ENCODE measurements around the gene ASB6. TPM values are rescaled to one million over a fixed set of nuclear protein-coding genes. Genes with fewer than 3 reads are reported as not detected.

ASB6 gene
- total RNA-seq, 2 donors from 2014 or later, result 12.7 to 14.5 TPM

DNA sequence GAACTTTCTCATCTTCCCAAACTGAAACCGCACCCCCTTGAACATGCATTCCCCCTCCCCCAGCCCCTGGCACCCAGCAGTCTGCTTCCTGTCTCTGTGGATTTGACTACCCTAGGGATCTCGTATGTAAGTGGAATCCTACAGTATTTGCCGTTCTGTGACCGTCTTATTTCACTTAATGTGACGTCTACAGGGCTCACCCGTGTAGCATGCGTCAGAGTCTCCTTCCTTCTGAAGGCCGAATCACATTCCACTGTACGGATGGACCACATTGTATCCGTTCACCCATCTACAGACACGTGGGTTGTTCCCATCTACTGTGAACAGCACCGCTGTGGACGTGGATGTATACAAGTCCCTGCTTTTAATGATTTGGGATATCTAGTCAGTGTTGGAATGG, 28.0 kb upstream of the ASB6 start:
- intact Hi-C loops (cut with DNase I), result no loop called here
- H3K27me3 ChIP-seq, result peaks cover 0 to 6% of the 10 kb centered on the region in 2 donors

DNA sequence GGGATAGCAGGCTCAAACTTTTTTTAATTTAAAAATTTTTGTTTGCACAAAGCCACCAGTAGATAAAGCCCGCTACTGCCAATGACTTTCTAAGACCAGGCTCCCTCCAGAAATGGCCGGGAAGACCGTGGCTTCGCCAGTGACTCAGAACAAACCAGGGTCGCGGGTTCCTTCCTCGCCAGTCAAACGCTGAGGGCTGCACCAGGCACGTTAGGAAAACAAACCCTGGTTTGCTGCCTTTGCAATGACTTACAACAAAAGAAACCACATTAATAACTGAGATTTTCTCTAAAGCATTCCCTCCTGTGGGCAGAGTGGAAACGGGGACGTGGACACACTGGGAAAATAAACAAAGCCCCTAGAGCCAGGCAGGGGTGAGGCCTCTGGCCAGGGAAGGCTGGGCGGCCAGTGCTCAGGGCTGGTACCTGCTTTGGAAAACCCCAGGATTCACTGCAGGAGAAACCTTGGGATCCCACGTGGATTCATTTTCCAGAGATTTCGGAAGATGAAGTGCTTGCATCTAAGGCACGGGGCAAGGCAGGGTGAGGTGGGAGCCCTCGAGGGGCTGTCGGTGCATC, 27.3 kb upstream of the ASB6 start:
- DNase-seq, result no peak
- H3K27ac ChIP-seq, result no peak overlapping the region
- WGBS, 2 donors, result 29 to 40% methylated on average over 14 to 17 of the region's 17 CpGs
- H3K27me3 ChIP-seq, result peaks cover 0 to 6% of the 10 kb centered on the region in 2 donors
- no peaks in the 10 kb centered on the region for H3K9me3 ChIP-seq
- intact Hi-C loops (cut with DNase I), result no loop called here
- no peak overlapping the region for H3K4me3 ChIP-seq
- no peaks in the 10 kb centered on the region for H3K36me3 ChIP-seq (replicated peaks in 1 of 2; ENCODE audit: insufficient read depth in 1 of 2, low read depth in 2 of 2)
- ATAC-seq, result no peak
- TF ChIP-seq CTCF (IDR thresholded peaks at IDR 0.05) (no peak), POLR2A (IDR thresholded peaks at IDR 0.05) (no peak)
- H3K4me1 ChIP-seq, result peaks cover 6% of the 10 kb centered on the region

More for the DNA sequence above, 28.0 kb upstream of the ASB6 start:
- ATAC-seq (no peak), DNase-seq (no peak)
- TF ChIP-seq CTCF (IDR thresholded peaks at IDR 0.05) (no peak), POLR2A (IDR thresholded peaks at IDR 0.05) (no peak)
- Histone ChIP-seq H3K36me3 (replicated peaks in 1 of 2; ENCODE audit: insufficient read depth in 1 of 2, low read depth in 2 of 2) (no peaks in the 10 kb centered on the region), H3K27ac (no peak overlapping the region), H3K4me3 (no peak overlapping the region), H3K9me3 (no peaks in the 10 kb centered on the region), H3K4me1 (peaks cover 6% of the 10 kb centered on the region)
- WGBS, 2 donors, result 69 to 72% methylated on average over 13 of the region's 13 CpGs

- peaks cover 6% of the 10 kb centered on the region for H3K4me1 ChIP-seq
- 86 to 95% methylated on average over 4 to 7 of the region's 9 CpGs for WGBS, 2 donors
- H3K4me3 ChIP-seq, result no peak overlapping the region
- no peak for DNase-seq
- no peaks in the 10 kb centered on the region for H3K36me3 ChIP-seq (replicated peaks in 1 of 2; ENCODE audit: insufficient read depth in 1 of 2, low read depth in 2 of 2)
- TF ChIP-seq POLR2A (IDR thresholded peaks at IDR 0.05) (no peak), CTCF (IDR thresholded peaks at IDR 0.05) (no peak)
- H3K27ac ChIP-seq, result no peak overlapping the region
- intact Hi-C loops (cut with DNase I), result no loop called here
- no peak for ATAC-seq
- peaks cover 0 to 6% of the 10 kb centered on the region in 2 donors for H3K27me3 ChIP-seq
- H3K9me3 ChIP-seq, result no peaks in the 10 kb centered on the region
These were observed 25.9 kb upstream of the ASB6 start for GRCh38 chr9:129667850-129668249.

DNA sequence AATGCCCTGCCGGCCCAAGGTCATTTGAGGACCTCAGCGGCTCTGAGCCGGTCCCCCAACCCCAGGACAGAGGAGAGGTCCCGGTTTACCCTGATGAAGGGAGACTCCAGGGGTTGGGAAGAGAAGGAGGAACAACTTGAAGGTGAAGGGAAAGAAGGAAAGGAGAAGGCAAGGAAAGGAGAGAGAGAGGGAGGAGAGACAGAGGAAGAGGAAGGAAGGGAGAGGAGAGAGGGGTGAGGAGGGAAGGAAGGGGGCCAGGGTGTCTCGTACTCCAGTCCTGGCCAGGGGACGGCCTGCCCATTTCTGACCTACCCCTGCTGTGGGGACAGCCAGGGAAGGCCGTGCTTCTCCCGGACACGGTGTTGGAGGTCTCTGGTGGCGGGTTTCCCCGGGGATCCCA, 25.4 kb upstream of the ASB6 start:
- no peak overlapping the region for H3K27ac ChIP-seq

More for the DNA sequence above, 25.4 kb upstream of the ASB6 start:
- intact Hi-C loops (cut with DNase I), result no loop called here
- no peak for ATAC-seq
- H3K36me3 ChIP-seq (replicated peaks in 1 of 2; ENCODE audit: insufficient read depth in 1 of 2, low read depth in 2 of 2), result no peaks in the 10 kb centered on the region
- TF ChIP-seq CTCF (IDR thresholded peaks at IDR 0.05), result no peak
- TF ChIP-seq POLR2A (IDR thresholded peaks at IDR 0.05), result no peak
- H3K9me3 ChIP-seq, result no peaks in the 10 kb centered on the region
- 65 to 79% methylated on average over 11 of the region's 11 CpGs for WGBS, 2 donors
- peaks cover 6% of the 10 kb centered on the region for H3K4me1 ChIP-seq
- H3K4me3 ChIP-seq, result no peak overlapping the region
- H3K27me3 ChIP-seq, result peaks cover 0 to 6% of the 10 kb centered on the region in 2 donors
- DNase-seq, result no peak

Measured in body of pancreas (tissue), 4 donors.